ENCODE data around the gene CD81. TPM values are rescaled to one million over a fixed set of nuclear protein-coding genes. Genes with fewer than 3 reads are reported as not detected.
"Not testable (repeated sequence)": the region's sequence is repeated elsewhere in the genome, so short reads cannot be mapped to it uniquely, and the experiment has no call there.

The CD81 gene
- total RNA-seq, 1 donor from 2014 or later = 801 TPM

DNA sequence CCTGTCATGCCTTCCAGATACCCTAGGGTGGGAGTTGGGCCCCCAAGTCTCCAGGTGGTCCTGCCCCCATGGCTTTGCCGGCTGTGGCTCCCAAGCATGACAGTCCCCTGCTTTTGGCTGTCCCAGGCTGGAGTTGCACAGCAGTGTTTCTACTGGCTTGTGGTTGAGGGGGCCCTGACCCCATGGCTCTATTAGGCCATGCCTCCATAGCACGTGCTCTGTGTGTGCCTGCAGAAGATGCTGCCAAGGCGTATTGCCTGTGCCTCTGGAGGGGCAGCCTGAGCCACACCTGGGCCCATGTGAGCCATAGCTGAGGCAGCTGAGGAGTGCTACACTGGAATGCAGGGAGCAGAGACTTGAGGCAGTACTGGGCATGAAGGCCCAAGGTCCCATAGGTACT, 25.4 kb upstream of the CD81 start:
- Histone ChIP-seq H3K36me3 (peaks cover 0 to 2% of the 10 kb centered on the region in 2 donors), H3K27me3 (no peaks in the 10 kb centered on the region), H3K27ac (no peak overlapping the region), H3K4me1 (no peaks in the 10 kb centered on the region), H3K9me3 (peaks cover 0 to 10% of the 10 kb centered on the region in 2 donors), H3K4me3 (no peak overlapping the region)
- no peak for TF ChIP-seq CTCF (IDR thresholded peaks at IDR 0.05)
- DNase-seq (ENCODE audit: low spot score in 2 of 2) = no peak
- intact Hi-C loops (cut with DNase I) = no loop called here

- Histone ChIP-seq H3K27ac (no peak overlapping the region), H3K4me3 (no peak overlapping the region), H3K4me1 (no peaks in the 10 kb centered on the region), H3K27me3 (no peaks in the 10 kb centered on the region), H3K9me3 (peaks cover 0 to 10% of the 10 kb centered on the region in 2 donors), H3K36me3 (peaks cover 0 to 2% of the 10 kb centered on the region in 2 donors)
- TF ChIP-seq CTCF (IDR thresholded peaks at IDR 0.05) = no peak
- no peak for DNase-seq (ENCODE audit: low spot score in 2 of 2)
- intact Hi-C loops (cut with DNase I) = no loop called here
These were observed 24.7 kb upstream of the CD81 start for GRCh38 chr11:2352420-2352819.

GRCh38 chr11:2355000-2355644, 22.0 kb upstream of the CD81 start:
- no peak overlapping the region for H3K4me3 ChIP-seq
- no peaks in the 10 kb centered on the region for H3K9me3 ChIP-seq
- DNase-seq (ENCODE audit: low spot score in 2 of 2) = no peak
- no peaks in the 10 kb centered on the region for H3K36me3 ChIP-seq
- no peaks in the 10 kb centered on the region for H3K27me3 ChIP-seq
- intact Hi-C loops (cut with DNase I) = no loop called here
- no peak overlapping the region for H3K27ac ChIP-seq
- no peaks in the 10 kb centered on the region for H3K4me1 ChIP-seq
- TF ChIP-seq CTCF (IDR thresholded peaks at IDR 0.05) = no peak

DNA sequence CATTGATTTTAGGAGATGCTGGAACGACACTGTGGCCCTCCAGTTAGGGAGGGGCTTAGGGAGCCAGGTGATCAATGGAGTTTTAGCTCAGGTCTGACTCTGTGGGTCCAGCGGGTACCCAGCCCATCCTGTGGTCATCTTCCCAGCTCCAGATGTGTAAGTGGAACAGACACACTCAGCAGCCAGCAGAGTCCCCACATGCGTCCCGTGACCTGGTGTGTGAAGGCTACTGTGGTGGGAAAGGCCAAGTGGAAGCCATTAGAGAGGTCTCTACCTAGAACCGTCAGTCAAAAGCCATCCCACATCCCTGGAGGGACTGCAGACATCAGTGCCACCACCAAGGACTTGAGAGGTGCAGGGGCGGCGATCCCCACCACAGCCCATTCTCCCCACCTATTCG, 19.9 kb upstream of the CD81 start:
- DNase-seq (ENCODE audit: low spot score in 2 of 2) = no peak
- intact Hi-C loops (cut with DNase I) = no loop called here
- no peaks in the 10 kb centered on the region for H3K36me3 ChIP-seq
- H3K27ac ChIP-seq = no peak overlapping the region
- H3K27me3 ChIP-seq = no peaks in the 10 kb centered on the region
- TF ChIP-seq CTCF (IDR thresholded peaks at IDR 0.05) = no peak
- H3K4me3 ChIP-seq = no peak overlapping the region
- no peaks in the 10 kb centered on the region for H3K9me3 ChIP-seq
- H3K4me1 ChIP-seq = no peaks in the 10 kb centered on the region

- H3K27ac ChIP-seq; H3K4me1 ChIP-seq; H3K4me3 ChIP-seq; H3K27me3 ChIP-seq; DNase-seq (ENCODE audit: low spot score in 2 of 2); intact Hi-C loops (cut with DNase I); H3K9me3 ChIP-seq; H3K36me3 ChIP-seq: not testable (repeated sequence)
These were observed 19.5 kb upstream of the CD81 start for GRCh38 chr11:2357651-2358050.

- no peak overlapping the region for H3K27ac ChIP-seq
- no peaks in the 10 kb centered on the region for H3K36me3 ChIP-seq
- DNase-seq (ENCODE audit: low spot score in 2 of 2) = no peak
- no peaks in the 10 kb centered on the region for H3K27me3 ChIP-seq
- no peak overlapping the region for H3K4me3 ChIP-seq
- intact Hi-C loops (cut with DNase I) = no loop called here
- no peaks in the 10 kb centered on the region for H3K9me3 ChIP-seq
- H3K4me1 ChIP-seq = no peaks in the 10 kb centered on the region
- TF ChIP-seq CTCF (IDR thresholded peaks at IDR 0.05) = no peak
These were observed 18.2 kb upstream of the CD81 start for GRCh38 chr11:2358754-2359442.
